Neutrophil (primary cell): Measurements from ENCODE around the gene HSPA14.

Experiments
- H3K27ac ChIP-seq: fragments of 200-600 bp; sonication (generic); 2 replicates; pipeline ENCODE4 v1.5.1; 2016; ENCODE audit warnings: mild to moderate bottlenecking, moderate library complexity
- H3K27me3 ChIP-seq: fragments of 200-600 bp; sonication (generic); 2 replicates; pipeline ENCODE4 v1.6.0; 2016; ENCODE audit warnings: mild to moderate bottlenecking
- H3K36me3 ChIP-seq: fragments of 200-600 bp; sonication (generic); 2 replicates; pipeline ENCODE4 v1.5.1; 2017
- H3K4me1 ChIP-seq, 2 experiments: fragments of 200-600 bp in 1 of 2; sonication (generic) in 1 of 2; 1 replicate in 1 of 2; 2 replicates in 1 of 2; pipeline versions ENCODE4 v1.5.1 to v1.6.1; 2013 to 2016; ENCODE audit warnings: low read depth in 1 of 2, low read length in 1 of 2, mild to moderate bottlenecking in 1 of 2, moderate library complexity in 1 of 2; ENCODE audit not compliant: control insufficient read depth in 1 of 2, insufficient read depth in 1 of 2
- H3K4me3 ChIP-seq, 2 experiments: fragments of 200-600 bp in 1 of 2; sonication (generic) in 1 of 2; 1 replicate in 1 of 2; 2 replicates in 1 of 2; pipeline ENCODE4 v1.5.1; 2013 to 2016; ENCODE audit warnings: low read depth in 1 of 2, low read length in 1 of 2, mild to moderate bottlenecking in 1 of 2, moderate library complexity in 1 of 2
- H3K9me3 ChIP-seq: fragments of 200-600 bp; sonication (generic); 2 replicates; pipeline ENCODE4 v1.5.1; 2016
- TF ChIP-seq, protein P1 (sequence below): fragments of 200-600 bp; sonication (generic); IDR thresholded peaks from 2 replicates; pipeline ENCODE4 v1.5.1; 2016; ENCODE audit warnings: antibody characterized with exemption

The HSPA14 gene

DNA sequence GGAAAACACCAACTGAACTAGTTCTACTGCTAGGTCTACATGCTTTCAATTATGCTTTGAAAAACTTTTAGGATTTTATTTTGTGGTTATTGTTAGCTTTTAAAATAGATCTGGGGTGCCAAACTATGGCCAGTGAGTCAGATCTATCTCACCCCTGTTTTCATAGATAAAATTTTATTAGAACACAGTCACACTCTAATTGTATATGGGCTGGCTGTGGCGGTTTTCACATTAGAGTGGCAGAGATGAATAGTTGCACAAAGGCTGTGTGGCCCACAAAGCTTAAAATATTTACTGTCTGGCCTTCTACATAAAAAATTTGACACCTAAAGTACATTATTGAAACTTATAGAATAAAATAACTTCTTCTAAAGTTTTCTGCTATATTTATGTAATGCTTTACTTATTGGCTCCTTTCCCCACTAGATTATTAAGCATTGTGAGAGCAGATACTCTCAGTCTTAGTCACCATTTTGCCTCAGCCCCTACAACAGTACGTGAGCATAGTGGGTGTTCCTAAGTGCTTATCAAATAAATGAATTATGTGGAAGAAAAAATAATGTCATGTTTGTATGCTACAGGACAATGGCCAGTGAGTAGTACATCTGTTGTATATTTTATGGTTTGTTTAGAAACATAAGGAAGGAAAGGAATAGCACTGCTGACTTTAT, 35.1 kb downstream of the HSPA14 start:
- Histone ChIP-seq H3K4me3 (no peak overlapping the region), H3K9me3 (no peaks in the 10 kb centered on the region), H3K4me1 (peaks cover 10 to 11% of the 10 kb centered on the region in 2 experiments), H3K27ac (no peak overlapping the region), H3K36me3 (peaks cover 17% of the 10 kb centered on the region), H3K27me3 (no peaks in the 10 kb centered on the region)
- TF ChIP-seq, protein P1, sequence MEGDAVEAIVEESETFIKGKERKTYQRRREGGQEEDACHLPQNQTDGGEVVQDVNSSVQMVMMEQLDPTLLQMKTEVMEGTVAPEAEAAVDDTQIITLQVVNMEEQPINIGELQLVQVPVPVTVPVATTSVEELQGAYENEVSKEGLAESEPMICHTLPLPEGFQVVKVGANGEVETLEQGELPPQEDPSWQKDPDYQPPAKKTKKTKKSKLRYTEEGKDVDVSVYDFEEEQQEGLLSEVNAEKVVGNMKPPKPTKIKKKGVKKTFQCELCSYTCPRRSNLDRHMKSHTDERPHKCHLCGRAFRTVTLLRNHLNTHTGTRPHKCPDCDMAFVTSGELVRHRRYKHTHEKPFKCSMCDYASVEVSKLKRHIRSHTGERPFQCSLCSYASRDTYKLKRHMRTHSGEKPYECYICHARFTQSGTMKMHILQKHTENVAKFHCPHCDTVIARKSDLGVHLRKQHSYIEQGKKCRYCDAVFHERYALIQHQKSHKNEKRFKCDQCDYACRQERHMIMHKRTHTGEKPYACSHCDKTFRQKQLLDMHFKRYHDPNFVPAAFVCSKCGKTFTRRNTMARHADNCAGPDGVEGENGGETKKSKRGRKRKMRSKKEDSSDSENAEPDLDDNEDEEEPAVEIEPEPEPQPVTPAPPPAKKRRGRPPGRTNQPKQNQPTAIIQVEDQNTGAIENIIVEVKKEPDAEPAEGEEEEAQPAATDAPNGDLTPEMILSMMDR: no peak

DNA sequence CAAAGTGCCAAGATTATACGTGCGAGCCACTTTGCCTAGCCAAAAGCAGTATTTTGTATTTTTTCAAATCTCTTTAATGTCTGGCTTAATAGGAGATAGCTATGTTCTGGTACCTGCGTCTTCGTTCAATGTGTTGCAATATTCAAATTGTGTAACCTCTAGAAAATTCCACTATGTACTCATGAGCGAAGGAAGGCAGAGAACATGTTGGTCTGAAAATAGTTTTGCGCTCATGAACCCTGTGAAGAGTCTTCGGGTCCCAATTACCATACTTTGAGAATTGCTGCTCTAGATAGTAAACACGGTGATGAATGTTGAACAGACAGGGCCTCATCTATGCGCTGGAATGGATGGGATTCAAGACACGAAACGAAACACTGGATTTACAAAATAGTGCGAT, 37.8 kb downstream of the HSPA14 start:
- Histone ChIP-seq H3K27me3 (peaks cover 6% of the 10 kb centered on the region), H3K36me3 (no peaks in the 10 kb centered on the region), H3K4me3 (no peak overlapping the region), H3K9me3 (no peaks in the 10 kb centered on the region), H3K4me1 (peaks cover 25 to 28% of the 10 kb centered on the region in 2 experiments), H3K27ac (no peak overlapping the region)
- TF ChIP-seq, protein P1: no peak

DNA sequence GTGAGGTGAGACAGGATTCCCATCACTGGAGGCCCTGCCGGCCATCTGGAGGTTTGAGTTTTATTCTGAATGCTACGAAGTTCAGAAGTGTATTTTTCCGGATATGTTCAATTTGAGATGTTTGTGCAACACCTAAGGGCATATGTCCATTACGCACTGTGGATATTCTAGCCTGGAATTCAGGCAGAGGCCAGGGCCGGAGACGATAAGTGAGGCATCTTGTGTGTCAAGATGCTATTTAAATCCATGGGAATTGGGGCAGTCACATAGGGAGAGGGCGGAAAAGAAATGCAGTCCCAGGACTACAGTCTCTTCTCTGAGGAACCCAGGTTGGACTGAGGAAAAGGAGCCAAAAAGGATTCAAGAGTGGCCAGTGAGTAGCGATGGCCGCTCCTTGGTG, 38.7 kb downstream of the HSPA14 start:
- Histone ChIP-seq H3K4me3 (no peak overlapping the region), H3K27ac (no peak overlapping the region), H3K36me3 (no peaks in the 10 kb centered on the region), H3K4me1 (peaks cover 25 to 28% of the 10 kb centered on the region in 2 experiments), H3K27me3 (peaks cover 6% of the 10 kb centered on the region), H3K9me3 (no peaks in the 10 kb centered on the region)
- TF ChIP-seq, protein P1: no peak

DNA sequence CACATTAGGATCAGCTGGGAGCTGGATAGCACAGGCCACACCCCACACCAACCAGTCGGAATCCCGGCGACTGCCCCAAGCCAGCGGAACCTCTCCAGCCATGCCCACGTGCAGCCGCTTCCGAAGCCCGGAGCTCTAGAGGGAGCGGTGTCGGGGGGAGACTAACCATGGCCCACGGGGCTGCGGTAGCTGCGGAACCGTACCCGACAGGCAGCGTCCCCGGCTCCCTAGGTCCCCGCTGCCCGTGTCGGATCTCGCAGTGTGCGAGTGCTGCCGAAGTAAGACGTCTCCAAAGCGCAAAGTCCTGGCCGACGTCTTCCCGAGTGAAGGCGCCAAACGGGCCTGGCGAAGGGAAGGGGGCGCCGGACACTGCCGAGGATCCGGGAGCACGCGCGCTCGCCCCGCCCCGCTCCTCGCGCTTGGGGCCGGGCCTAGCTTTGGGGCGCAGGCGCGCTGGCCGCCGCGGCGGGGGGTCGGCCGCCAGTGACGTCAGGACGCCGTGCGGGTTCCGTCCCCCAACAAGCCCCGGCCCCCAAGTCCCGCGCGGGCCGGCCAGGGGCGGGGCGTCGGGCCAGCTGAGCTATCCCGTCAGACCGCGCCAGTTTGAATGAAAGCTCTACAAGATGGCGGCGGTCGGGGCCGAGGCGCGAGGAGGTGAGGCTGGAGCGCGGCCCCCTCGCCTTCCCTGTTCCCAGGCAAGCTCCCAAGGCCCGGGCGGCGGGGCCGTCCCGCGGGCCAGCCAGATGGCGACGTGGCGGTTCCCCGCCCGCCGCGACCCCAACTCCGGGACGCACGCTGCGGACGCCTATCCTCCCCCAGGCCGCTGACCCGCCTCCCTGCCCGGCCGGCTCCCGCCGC, 40.4 kb downstream of the HSPA14 start, which contains the start of gene SUV39H2:
Gene SUV39H2 (plus strand): TSS at position 601 of the 858 bp plus-strand sequence. CDS start 23 bp downstream, at position 624.
- Histone ChIP-seq H3K27ac (peak within 1 kb of the TSS; percentile 75), H3K27me3 (peaks cover 6% of the 10 kb centered on the region), H3K4me3 (peak within 1 kb of the TSS; percentile 93 to 96), H3K36me3 (no peaks in the 10 kb centered on the region), H3K9me3 (no peaks in the 10 kb centered on the region), H3K4me1 (peaks cover 25 to 28% of the 10 kb centered on the region in 2 experiments)
- TF ChIP-seq, protein P1: peak; percentile 32

DNA sequence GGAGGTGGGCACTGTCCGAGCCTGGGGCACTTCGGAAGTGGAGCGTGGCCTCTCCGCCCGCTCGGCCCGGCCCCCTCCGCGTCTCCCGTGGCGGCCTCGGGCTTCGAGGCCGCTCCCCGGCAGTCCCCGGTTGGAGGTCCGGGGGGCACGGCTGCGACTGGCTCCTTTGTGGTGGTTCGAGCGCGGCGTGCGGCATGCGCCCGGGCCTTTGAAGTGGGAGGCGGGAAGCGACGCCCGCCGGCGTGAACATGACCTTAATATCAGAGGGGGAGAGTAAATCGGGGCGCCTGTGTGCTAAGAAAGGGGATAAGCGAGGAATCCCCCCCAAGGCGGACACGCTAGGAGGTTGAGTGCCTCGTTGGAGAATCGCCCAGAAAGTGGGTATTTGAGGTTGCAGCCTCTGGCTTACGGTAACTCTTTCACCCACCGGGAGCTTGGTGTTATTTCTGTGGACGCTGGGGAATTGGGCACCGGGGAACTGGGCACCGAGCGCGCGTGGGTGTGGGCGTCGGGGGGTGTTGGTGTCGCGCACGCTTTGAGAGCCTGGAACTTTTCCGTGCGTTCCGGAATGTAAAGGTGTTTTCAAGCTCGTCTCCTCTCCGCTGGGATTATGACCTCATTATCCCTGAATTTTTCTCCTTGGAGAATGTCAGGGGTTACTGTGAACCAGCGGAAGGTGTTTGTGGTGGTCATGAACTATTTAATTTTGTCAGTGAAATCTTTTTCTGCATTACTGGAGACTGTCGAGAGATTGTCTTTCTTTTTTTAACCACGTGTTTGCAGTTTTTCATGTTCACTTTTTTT, 41.2 kb downstream of the HSPA14 start:
- no peaks in the 10 kb centered on the region for H3K36me3 ChIP-seq
- peaks cover 25 to 28% of the 10 kb centered on the region in 2 experiments for H3K4me1 ChIP-seq
- H3K9me3 ChIP-seq: no peaks in the 10 kb centered on the region
- peak overlapping the region; percentile 75 for H3K27ac ChIP-seq
- TF ChIP-seq, protein P1: no peak
- H3K4me3 ChIP-seq: peak overlapping the region; percentile 93 to 96
- peaks cover 6% of the 10 kb centered on the region for H3K27me3 ChIP-seq
